GM12801 (cell line): ENCODE measurements around the gene SIT1.

ENCODE experiments used
- TF ChIP-seq, protein P1 (sequence below): IDR thresholded peaks from one replicate; pipeline ENCODE4 v1.5.1; 2011; ENCODE audit warnings: control low read depth; ENCODE audit not compliant: insufficient read length; ENCODE audit errors: extremely low read depth

Gene SIT1

DNA sequence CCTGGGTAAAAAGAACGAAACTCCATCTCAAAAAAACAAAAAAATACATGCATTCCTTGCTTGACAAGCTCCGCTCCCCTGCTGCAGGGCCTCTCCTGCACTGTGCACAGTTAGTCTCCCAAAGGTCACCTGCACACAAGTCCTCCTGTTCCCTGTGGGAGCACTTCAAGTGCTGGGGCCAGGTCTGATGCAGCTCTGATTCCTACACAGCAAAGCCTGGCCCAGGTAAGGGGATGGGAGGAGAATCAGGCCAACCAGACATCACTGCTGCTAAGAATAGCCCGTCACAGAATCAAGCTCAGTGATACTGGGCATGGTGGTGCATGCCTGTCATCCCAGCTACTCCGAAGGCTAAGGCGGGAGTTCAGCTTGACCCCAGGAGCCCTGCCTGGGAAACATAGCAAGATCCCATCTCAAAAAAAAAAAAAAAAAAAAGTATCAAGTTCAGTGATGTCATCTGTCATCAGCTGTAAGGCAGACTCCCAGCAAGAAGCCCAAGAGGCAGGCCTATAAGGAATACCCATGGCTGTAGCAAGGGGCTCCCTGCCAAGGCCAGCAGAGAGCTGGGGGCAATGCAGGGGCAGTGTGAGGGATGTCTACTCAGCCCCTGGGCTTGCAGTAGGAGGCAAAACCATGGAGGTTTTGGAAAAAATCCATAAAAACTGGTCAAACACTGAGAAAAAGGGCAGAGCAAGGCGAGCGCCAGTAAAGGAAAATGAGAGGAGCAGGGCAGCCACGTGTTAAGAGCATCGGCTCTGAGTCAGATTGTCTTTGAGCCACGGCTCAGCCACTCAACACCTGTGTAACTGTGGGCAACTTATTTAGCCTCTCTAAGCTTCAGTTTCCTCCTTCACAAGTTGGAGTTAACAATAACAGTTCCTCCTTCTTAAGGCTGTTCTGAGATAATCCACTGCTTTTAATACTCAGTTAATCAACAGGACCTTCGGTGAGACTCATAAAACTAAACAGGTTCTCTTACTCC lies 35.8 kb upstream of the SIT1 start:
- TF ChIP-seq, protein P1, sequence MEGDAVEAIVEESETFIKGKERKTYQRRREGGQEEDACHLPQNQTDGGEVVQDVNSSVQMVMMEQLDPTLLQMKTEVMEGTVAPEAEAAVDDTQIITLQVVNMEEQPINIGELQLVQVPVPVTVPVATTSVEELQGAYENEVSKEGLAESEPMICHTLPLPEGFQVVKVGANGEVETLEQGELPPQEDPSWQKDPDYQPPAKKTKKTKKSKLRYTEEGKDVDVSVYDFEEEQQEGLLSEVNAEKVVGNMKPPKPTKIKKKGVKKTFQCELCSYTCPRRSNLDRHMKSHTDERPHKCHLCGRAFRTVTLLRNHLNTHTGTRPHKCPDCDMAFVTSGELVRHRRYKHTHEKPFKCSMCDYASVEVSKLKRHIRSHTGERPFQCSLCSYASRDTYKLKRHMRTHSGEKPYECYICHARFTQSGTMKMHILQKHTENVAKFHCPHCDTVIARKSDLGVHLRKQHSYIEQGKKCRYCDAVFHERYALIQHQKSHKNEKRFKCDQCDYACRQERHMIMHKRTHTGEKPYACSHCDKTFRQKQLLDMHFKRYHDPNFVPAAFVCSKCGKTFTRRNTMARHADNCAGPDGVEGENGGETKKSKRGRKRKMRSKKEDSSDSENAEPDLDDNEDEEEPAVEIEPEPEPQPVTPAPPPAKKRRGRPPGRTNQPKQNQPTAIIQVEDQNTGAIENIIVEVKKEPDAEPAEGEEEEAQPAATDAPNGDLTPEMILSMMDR: no peak

DNA sequence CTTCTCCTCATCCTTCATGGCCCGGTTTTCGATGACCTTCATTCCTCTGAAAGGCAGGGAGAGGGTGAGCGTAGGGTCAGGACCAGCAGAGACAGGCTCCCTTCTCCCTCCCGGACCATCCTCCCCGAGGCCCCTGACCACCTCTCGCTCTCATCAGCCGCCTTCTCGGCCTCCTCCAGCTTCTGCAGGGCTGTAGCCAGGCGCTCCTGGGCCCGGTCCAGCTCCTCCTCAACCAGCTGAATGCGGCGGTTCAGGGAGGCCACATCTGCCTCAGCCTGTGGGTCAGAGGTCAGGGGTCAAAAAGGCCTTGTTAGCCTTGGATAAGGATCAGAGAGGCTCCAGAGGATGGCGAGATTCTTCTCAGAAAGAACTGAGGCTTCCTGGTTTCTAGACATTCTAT lies 34.8 kb upstream of the SIT1 start:
- TF ChIP-seq, protein P1: no peak

DNA sequence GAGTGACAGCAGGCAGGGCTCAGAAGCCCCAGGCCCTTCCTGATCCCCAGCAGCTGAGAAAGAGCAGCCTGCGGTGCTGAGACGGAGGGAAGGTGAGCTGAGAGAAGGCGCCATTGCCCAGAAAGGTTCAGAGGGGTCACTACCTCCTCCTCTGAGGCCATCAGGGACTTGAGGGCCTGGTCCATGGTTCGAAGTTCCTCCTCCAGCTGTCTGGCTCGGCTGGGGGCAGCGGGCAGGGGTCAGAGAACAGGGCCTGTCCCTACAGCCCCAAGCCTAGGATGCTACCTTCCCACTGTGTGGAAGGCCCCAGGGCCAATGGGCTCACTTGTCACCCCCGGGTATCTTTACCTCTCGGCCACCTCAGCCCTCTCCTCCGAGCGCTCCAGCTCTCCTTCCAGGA lies 34.2 kb upstream of the SIT1 start:
- TF ChIP-seq, protein P1: no peak

DNA sequence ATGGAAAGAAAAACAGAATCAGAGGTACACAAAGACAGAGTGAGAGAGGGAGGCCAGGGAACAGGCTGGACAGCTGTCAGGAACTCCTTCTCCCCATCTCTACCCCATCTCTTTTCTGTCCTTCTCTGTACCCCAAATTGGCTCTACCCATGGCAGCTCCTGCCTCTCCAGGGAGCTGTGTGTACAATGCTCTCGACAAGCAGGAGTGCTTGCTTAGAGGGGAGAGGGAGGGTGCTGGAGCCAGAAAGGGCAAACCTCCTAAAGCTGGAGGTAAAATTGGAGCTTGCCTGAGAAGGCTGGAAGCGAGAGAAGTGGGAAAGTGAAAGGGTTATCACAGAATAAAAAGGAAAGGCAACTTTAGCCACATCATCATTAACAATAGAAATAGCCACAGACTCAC lies 32.6 kb upstream of the SIT1 start:
- TF ChIP-seq, protein P1: no peak

DNA sequence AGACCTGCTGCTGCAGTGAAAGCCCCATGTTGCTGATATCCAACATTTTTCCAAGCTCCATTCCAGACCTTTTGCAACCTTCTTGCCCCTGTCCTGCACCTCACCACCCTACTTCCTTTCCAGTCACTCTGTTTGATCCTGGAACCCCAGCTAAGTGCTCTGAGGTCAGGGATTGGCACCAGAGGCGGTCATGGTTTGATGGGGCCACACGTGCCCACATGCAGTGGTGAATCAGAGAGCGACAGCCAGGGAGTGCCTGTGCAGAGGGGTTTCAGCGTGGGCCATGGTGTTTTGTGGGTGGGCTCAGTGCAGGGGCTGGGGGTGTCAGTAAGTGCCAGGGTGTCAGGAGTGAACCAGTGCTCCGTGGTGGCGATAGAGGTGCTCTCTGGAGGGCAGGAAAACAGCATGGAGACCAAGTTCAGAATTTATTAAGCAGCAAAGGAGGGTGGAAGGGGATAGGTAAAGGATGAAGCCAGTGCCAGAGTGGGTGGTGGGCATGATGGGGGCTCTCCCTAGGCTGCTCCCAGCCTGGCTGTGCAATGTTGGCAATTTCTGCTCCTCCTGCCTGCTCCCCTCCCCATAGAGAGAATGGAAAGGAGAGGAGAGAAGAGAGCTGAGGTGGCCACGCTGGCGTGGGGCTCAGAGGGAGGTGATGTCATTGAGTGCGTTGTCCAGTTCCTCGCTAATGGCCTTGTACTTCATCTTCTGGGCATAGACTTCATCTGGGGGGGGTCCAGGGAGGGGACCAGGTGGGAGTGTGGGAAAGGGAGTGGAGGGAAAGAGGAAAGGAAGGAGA lies 32.0 kb upstream of the SIT1 start:
- TF ChIP-seq, protein P1: no peak

DNA sequence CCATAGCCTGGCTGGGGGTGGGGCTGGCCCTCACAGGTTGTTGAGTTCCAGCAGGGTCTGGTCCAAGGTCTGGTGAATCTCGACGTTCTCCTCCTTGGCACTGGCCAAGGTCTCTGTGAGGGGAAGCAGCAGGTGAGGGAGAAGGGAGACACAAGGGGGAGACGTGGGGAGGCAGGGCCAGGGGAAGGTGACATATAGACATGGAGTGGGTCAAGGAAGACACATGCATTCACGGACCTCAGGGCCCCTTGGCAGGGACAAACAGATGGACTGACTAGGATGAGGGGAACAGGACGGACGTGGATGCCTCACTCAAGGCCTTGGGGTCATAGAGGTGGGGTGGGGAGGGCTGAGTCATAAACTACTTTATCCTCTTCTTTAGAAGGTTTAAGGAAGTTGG lies 31.3 kb upstream of the SIT1 start:
- TF ChIP-seq, protein P1: no peak

DNA sequence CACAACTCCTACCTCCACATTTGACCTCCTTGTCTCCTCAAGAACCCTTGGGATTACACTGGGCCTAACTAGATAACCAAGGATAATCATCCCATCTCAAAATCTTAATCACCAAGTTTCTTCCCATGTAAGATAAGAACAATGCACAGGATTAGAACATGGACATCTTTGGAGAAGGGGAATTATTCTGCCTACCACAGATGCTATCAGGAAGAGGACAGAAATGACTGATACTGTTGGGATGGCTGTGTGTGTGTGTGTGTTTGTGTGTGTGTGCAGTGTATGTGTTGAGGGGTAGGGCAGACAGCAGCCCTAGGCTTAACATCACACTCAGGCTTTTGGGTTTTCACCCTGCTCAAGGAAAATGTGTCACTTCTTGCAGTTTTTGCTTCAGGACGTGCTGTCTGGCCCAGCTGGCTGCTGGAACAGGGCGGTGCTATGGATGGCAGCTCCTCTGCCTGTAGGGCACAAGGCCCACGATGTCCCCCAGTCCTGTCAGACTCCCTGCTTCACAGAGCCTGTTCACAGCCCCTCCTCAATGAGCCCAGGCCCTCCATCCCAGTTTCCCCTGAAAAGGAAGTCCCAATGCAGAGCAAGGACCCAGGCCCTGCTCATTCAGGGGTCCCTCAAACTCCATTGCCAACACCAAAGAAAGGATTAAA lies 30.7 kb upstream of the SIT1 start:
- TF ChIP-seq, protein P1: no peak
